Fibroblast of mammary gland (primary cell): Measurements from ENCODE around the gene ZNF43.
A peak's percentile ranks its signal among the peaks of the same experiment; 100 is the strongest.
"Not testable (repeated sequence)": the region's sequence is repeated elsewhere in the genome, so short reads cannot be mapped to it uniquely, and the experiment has no call there.

Experiments
- DNase-seq: peaks from one replicate; pipeline ENCODE4 v3.0.0-alpha.2; 2010; ENCODE audit warnings: low read depth
- H3K4me3 ChIP-seq: 2 replicates; pipeline ENCODE4 v1.5.1; 2011; ENCODE audit warnings: low read depth, mild to moderate bottlenecking, low read length, moderate library complexity; ENCODE audit not compliant: control insufficient read depth
- CTCF ChIP-seq: conservative IDR thresholded peaks from 2 replicates; pipeline ENCODE4 v1.5.1; 2011; ENCODE audit warnings: low read depth, low read length, inconsistent platforms; ENCODE audit not compliant: control insufficient read depth, insufficient read depth

Gene ZNF43

GRCh38 chr19:21835810-21836444 lies at the start of gene ZNF43:
Gene ZNF43, minus strand, starts transcription at chr19:21836182. Its CDS starts 144 bp downstream, at chr19:21836038.
- peak within 1 kb of the TSS; percentile 80 for H3K4me3 ChIP-seq
- TF ChIP-seq CTCF, result no peak
- DNase-seq, result peak; percentile 94

GRCh38 chr19:21885516-21885915 lies 49.5 kb upstream of the ZNF43 start:
- H3K4me3 ChIP-seq, DNase-seq: not testable (repeated sequence)

- DNase-seq, H3K4me3 ChIP-seq: not testable (repeated sequence)
Observed at GRCh38 chr19:21884786-21885185, 48.8 kb upstream of the ZNF43 start.

- H3K4me3 ChIP-seq, result no peak overlapping the region
- DNase-seq, result peak; percentile 27
- TF ChIP-seq CTCF, result no peak
Observed at GRCh38 chr19:21883516-21883915, 47.5 kb upstream of the ZNF43 start.

- not testable (repeated sequence) for DNase-seq, H3K4me3 ChIP-seq
Observed at GRCh38 chr19:21880761-21881160, 44.8 kb upstream of the ZNF43 start.

- no peak for TF ChIP-seq CTCF
- no peak for DNase-seq
- no peak overlapping the region for H3K4me3 ChIP-seq
Observed at GRCh38 chr19:21878646-21879045, 42.7 kb upstream of the ZNF43 start.

- no peak overlapping the region for H3K4me3 ChIP-seq
- no peak for DNase-seq
- no peak for TF ChIP-seq CTCF
Observed at GRCh38 chr19:21877976-21878375, 42.0 kb upstream of the ZNF43 start.

- DNase-seq, H3K4me3 ChIP-seq: not testable (repeated sequence)
Observed at GRCh38 chr19:21876608-21877007, 40.6 kb upstream of the ZNF43 start.

GRCh38 chr19:21856773-21857514 lies 21.0 kb upstream of the ZNF43 start:
- DNase-seq, result no peak
- no peak overlapping the region for H3K4me3 ChIP-seq
- TF ChIP-seq CTCF, result no peak
